Fibroblast of mammary gland (primary cell): Measurements from ENCODE around the gene RHD.
"Not testable (repeated sequence)": the region's sequence is repeated elsewhere in the genome, so short reads cannot be mapped to it uniquely, and the experiment has no call there.

ENCODE experiments used
- DNase-seq: peaks from one replicate; pipeline ENCODE4 v3.0.0-alpha.2; 2010; ENCODE audit warnings: low read depth
- H3K4me3 ChIP-seq: 2 replicates; pipeline ENCODE4 v1.5.1; 2011; ENCODE audit warnings: low read depth, mild to moderate bottlenecking, low read length, moderate library complexity; ENCODE audit not compliant: control insufficient read depth
- TF ChIP-seq, protein P1 (sequence below): conservative IDR thresholded peaks from 2 replicates; pipeline ENCODE4 v1.5.1; 2011; ENCODE audit warnings: low read depth, low read length, inconsistent platforms; ENCODE audit not compliant: control insufficient read depth, insufficient read depth

Gene RHD

DNA sequence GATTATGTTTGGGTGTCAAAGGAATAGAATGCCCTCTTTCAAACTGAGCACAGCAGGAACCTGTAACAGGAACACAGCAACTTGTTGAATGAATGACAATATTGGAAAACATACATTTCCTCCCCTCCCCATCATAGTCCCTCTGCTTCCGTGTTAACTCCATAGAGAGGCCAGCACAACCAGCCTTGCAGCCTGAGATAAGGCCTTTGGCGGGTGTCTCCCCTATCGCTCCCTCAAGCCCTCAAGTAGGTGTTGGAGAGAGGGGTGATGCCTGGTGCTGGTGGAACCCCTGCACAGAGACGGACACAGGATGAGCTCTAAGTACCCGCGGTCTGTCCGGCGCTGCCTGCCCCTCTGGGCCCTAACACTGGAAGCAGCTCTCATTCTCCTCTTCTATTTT lies at the start of gene RHD:
RHD (plus strand) TSS at position 272 of the 400 bp plus-strand sequence; CDS start at position 311, 39 bp downstream.
- DNase-seq, H3K4me3 ChIP-seq: not testable (repeated sequence)

DNA sequence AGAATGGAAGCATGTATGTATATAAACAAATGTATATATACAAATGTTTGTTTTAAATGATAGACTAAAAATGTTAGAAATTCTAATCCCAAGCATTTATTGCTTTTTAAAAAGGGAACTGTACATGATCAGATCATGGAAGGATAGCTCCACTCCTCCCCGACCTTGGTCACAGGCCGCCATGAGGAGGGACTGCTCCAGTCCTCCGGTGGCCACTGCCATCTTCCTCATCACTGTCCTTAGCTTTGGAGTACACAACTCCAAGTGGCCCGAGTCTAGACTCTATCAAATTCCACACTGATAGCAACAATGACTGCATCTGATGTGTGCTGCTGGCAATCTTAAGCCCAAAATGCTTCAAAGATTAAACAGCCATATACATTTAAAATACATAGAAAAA lies 49.7 kb upstream of the RHD start:
- TF ChIP-seq, protein P1, sequence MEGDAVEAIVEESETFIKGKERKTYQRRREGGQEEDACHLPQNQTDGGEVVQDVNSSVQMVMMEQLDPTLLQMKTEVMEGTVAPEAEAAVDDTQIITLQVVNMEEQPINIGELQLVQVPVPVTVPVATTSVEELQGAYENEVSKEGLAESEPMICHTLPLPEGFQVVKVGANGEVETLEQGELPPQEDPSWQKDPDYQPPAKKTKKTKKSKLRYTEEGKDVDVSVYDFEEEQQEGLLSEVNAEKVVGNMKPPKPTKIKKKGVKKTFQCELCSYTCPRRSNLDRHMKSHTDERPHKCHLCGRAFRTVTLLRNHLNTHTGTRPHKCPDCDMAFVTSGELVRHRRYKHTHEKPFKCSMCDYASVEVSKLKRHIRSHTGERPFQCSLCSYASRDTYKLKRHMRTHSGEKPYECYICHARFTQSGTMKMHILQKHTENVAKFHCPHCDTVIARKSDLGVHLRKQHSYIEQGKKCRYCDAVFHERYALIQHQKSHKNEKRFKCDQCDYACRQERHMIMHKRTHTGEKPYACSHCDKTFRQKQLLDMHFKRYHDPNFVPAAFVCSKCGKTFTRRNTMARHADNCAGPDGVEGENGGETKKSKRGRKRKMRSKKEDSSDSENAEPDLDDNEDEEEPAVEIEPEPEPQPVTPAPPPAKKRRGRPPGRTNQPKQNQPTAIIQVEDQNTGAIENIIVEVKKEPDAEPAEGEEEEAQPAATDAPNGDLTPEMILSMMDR, result no peak
- no peak for DNase-seq
- H3K4me3 ChIP-seq, result no peak overlapping the region

DNA sequence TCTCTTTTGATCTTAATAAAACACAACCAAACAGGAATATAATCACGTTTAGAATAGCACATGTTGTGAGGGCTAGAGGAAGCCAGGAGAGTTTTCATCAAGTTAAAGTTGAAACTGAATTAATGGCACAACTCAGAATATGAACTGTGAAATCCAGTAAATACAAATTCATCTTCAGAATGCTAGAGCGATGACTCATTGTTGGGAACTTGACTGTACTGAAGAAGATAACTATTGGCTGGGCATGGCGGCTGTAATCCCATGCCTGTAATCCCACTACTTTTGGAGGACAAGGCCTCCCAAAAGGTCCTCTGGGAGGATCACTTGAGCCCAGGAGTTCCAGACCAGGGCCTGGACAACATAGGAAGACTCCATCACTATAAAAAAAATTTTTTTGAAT lies 48.8 kb upstream of the RHD start:
- TF ChIP-seq, protein P1, result no peak
- DNase-seq, result no peak
- no peak overlapping the region for H3K4me3 ChIP-seq

DNA sequence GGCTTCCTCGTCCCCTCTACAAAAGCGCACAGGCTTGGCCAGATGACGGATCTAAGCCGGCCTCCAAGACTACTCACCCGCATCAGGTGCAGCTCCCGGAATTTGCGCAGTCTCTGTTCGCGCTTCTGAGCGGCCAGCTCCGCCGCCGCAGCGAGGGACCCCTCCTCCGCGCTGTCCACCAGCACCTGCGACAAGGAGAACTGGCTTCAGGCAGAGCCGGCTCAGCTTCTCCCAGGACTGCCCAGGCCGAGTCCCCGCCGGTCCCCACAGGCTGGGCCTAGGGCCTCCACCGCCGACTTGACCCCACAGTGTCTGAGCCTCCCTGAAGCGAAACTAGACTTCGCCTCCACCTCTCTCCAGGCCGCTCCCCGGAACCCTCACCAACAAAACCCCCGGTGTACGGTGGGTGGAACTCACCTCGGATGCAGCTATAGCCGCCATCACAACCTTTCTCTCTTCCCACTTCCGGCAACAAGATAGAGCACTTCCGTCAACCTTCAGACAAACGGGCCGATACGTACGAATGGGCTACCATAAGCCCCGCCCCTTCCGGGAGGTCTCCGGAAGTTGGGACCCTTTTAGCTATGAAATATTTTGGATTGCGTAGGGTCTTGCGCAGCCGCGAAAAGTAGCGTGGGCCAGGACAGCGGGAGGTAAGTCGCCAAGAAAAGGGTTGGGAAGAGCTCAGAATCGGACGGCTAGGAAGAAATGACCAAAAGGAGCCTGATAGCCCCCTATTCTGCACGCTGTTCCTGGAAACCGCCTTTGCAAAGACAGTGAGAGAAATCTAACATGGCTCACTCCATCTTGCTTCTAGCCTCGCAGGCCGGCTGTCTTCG lies 40.1 kb upstream of the RHD start, which contains the start of gene SYF2:
SYF2 (minus strand) TSS at position 476 of the 839 bp plus-strand sequence; CDS start at position 441, 35 bp downstream.
- TF ChIP-seq, protein P1, result no peak
- DNase-seq, result peak; percentile 89
- H3K4me3 ChIP-seq, result peak within 1 kb of the TSS; percentile 93

DNA sequence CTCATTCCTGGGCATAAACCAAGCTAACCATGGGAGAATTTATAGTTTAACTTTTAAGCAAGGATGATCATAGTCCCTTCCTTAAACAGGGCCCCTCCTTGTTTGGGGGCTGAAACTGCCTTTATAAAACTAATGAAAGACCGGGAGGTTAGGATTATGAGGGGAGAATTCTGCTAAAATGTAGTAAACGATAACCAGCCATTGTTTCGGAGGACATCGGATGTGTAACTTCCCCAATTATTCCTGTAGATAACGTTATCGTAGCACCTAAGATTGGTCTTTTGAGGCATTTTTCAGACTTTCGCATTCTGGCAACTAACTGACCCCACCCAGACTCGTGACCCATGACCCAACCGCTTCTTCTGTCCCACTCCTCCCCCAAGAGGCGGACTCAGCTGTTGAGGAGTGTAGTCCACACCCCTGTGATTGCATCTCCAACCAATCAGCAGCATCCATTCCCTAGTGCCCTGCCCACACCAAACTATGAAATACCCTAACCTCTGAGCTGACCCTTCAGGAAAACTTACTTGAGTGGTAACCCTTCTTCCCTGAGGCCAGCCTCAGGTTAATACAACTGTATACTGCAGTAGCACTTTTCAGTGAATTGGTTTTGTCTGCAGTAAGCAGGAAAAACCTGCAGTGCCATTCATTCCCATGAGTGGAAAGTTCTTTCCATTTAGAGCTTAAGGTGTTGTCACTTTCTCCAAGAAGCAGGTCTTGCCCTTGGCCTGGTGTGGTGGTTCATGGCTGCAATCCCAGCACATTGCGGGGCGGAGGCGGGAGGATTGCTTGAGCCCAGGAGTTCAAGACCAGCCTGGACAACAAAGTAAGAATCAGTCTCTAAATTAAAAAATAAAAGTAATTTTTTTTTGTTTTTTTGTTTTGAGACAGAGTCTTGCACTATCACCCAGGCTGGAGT lies 39.2 kb upstream of the RHD start:
- peak; percentile 93 for DNase-seq
- H3K4me3 ChIP-seq, result peak overlapping the region; percentile 93
- TF ChIP-seq, protein P1, result no peak

DNA sequence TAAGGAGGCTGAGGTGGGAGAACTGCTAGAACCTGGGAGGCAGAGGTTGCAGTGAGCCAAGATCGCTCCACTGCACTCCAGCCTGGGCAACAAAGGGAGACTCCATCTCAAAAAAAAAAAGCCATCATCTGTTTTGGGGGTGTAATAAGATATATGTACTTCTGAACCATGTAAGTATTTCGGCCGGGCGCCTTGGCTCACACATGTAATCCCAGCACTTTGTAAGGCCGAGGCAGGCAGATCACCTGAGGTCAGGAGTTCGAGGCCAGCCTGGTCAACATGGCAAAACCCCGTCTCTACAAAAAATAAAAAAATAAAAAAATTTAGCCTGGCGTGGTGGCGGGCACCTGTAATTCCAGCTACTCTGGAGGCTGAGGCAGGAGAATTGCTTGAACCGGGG lies 36.9 kb upstream of the RHD start:
- not testable (repeated sequence) for DNase-seq, H3K4me3 ChIP-seq

DNA sequence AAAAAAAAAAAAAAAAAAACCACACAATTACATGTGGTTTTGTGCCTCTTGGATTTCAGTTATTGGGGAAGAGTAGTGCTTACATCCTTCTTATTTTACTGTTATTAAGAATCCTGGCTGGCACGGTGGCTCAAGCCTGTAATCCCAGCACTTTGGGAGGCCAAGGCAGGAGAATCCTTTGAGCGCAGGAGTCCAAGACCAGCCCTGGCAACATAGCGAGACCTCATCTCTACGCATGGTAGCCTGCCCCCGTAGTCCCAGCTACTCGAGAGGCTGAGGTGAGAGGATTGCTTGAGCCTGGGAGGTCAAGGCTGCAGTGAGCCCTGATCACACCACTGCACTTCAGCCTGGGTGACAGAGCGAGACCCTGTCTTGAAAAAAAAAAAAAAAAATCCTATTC lies 36.0 kb upstream of the RHD start:
- not testable (repeated sequence) for DNase-seq

DNA sequence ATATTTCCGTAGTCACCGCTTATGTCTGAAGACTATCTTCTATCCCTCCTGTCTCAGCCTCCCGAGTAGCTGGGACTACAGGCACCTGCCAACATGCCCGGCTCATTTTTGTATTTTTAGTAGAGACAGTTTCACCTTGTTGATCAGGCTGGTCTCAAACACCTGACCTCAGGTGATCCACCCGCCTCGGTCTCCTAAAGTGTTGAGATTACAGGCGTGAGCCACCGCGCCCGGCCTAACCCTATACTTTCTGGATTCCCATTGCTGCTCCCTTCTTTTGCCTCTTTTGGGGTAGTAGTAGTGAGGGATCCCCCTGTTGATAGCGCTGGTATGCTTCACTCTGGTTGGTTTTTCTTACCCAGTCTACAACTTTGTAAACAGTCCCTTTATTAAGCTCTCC lies 34.3 kb upstream of the RHD start:
- TF ChIP-seq, protein P1, result no peak
- DNase-seq, result no peak
- H3K4me3 ChIP-seq, result no peak overlapping the region

More for the DNA sequence above, 36.0 kb upstream of the RHD start:
- H3K4me3 ChIP-seq, result not testable (repeated sequence)
